Stimulated activated CD4-positive, alpha-beta T cell treated with anti-CD3 and anti-CD28 coated beads, Interleukin-1b, Interleukin-23, amount 100 ng/mL, for 1 hour (primary cell): ENCODE results near the gene SBK1.
"Not testable (repeated sequence)": the region's sequence is repeated elsewhere in the genome, so short reads cannot be mapped to it uniquely, and the experiment has no call there.

Source experiments
- DNase-seq, 2 donors: peaks; one replicate each; pipeline ENCODE4 v3.0.0-alpha.2; 2020; ENCODE audit warnings: low read depth in 2 of 2

Gene SBK1

GRCh38 chr16:28308794-28309584 lies 16.7 kb downstream of the SBK1 start:
- DNase-seq, result no peak

GRCh38 chr16:28309811-28310311 lies 17.5 kb downstream of the SBK1 start:
- DNase-seq, result peak; percentile 59 to 71

DNA sequence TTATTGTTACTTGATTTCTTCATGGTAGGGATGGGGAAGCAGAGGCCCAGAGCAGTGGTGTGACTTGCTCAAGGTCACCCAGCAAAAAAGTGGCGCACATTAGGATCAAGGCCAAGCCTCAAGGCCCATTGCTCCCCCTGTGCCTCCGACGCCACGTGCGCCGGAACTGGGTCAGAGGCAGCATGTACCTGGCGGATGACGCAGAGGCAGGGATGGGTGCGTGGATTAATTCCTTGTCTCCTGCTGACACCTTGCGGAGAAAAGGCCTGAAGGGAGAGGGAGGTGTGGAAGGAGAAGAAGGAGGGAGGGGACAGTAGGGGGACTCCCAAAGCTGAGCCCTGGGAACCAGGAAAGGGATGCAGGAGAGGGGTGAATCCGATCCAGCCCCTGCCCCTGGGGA lies 18.5 kb downstream of the SBK1 start:
- no peak for DNase-seq

- no peak for DNase-seq
These were observed 19.1 kb downstream of the SBK1 start for GRCh38 chr16:28311413-28311812.

GRCh38 chr16:28311913-28312312 lies 19.6 kb downstream of the SBK1 start:
- DNase-seq, result no peak

DNA sequence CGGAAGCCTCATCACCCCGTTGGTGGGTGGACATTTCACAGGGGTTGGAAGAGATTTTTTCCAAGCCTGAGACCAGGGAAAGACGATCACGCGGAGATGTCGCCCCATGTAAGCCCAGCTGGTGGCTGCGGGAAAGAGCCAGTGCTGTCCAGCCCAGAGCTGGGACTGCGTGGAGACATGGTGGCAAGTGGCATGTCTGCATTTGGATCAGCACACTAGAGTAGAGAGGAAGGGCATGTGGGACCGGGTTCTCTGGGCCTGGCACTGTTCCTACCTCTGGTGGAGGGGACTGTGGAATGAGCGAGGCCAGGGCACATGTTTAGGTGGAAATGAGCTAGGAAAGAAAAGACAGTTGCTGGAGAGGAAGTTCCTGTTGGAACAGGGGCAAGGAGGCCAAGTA lies 20.0 kb downstream of the SBK1 start:
- DNase-seq, result no peak

DNA sequence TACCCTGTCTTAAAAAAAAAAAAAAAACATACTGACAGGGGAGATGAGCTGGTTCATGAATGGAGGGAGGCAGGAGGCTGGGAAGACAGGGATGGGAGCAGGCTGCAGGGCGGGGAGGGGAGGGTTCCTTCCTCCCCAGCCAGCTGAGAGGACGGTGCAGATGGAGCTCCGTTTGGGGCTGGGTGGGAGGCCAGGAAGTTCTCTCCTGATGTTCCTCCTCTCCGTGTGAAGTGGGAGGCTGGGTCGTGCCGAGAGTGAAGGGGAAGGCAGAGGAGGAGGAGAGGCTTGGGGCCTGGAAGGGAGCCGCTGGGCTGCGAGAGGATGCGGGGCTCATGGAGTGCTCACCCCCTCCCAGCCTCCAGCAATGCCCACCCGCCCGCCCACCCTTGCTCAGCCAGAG lies 21.3 kb downstream of the SBK1 start:
- no peak for DNase-seq

- DNase-seq, result no peak
These were observed 23.7 kb downstream of the SBK1 start for GRCh38 chr16:28316054-28316453.

DNA sequence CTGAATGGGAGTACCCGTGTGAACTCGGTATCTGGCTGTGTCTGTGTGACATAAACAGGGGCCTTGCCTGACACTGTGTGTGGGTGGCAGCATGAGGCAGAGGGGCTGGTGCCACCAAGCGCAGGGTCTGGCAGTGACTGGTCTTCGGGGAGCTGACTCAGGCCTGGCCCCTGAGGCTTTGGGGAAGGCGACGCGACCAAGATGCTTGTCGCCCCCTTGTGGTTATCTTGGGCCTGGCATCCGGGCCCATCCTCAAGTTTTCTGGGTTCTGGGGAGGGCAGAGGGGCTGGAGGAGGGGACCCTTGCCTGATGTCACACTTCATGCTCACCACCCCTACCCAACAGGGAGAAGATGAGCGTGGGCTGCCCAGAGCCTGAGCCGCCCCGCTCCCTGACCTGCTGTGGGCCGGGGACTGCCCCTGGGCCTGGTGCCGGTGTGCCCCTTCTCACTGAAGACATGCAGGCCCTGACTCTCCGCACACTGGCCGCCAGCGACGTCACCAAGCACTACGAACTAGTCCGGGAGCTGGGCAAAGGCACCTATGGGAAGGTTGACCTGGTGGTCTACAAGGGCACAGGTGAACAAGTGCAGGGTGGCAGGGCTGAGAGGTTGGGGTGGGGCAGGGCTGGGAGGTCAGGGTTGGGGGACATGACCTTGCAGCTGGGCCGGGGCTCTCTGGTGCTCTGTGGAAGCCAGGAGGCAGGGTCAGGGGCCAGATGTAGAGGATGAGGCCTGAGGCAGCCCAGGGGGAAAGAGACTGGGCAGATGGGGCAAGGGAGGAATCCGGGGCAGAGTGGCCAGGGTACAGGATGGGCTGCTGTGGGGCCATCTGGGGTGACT lies 24.9 kb downstream of the SBK1 start:
- DNase-seq, result peak; percentile 48 to 57

DNA sequence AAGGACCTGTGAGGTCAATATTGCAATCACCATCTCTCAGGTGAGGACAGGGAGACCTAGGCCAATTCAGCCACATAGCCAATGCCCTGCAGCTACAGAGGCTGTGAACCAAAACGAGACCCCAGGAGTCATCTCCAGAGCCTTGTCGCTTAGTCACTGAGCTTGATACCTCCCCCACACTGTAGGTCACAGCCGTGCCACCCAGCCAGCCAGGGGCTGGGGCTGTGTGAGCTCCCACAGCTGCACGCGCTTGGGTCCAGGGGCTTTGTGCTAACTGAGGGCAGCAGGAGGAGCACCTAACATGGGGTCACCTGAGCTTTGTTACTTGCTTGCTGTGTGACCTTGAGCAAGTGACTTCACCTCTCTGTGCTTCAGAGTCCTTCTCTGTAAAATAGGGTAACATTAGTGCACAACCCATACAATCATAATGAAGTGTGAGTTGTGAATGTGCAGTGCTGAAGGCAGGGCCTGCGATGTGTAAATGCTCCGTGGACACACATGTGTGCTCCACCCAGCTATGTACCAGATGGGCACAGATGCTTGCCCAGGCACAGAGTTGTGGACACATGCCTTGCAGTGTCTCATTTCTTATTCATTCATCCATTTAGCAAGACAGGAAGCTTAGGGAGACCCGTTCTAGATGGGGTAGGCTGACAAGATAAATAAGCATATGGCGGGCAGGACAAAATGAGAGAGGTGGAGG lies 25.9 kb downstream of the SBK1 start:
- DNase-seq, result no peak

DNA sequence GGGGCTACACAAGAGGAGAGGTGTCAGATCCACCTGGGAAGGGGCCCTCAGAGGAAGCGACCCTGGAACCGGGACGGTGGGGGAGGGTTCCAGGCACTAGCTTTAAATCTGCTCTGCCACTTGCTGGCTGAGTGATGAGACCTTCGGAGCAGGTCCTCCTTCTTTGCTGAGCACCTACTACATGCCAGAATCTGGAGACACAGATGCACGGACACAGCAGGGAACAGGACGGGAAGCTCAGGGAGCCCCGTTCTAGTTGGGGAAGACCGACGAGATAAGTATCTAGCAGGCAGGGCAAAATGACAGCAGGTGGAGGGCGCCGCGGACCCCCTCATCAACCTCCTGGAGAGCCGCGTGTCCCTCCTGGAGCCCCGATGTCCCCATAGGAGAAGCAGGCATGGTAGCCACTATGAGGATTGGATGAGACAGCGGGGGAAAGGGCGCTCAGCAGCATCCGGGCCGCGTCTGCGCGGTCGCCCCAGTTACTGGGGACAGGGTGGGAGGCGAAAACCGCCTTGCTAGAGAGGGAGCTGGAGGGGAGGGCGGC lies 27.2 kb downstream of the SBK1 start:
- no peak for DNase-seq

GRCh38 chr16:28320023-28320561 lies 27.8 kb downstream of the SBK1 start:
- no peak for DNase-seq

DNA sequence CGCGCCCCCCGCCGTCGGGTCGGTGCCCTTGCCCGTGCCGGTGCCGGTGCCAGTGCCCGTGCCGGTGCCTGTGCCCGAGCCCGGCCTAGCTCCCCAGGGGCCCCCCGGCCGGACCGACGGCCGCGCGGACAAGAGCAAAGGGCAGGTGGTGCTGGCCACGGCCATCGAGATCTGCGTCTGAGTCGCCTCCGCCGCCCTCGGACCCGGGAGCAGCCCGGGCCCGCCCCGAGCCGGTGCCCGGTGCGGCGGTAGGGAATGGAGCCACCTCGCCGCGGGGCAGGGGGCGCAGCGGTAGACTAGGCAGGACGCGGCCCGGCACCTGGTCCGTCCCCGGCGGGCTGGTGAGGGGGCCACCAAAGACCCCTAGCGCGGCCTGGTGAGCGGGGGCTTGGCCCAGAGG lies 28.4 kb downstream of the SBK1 start:
- DNase-seq, result no peak

DNA sequence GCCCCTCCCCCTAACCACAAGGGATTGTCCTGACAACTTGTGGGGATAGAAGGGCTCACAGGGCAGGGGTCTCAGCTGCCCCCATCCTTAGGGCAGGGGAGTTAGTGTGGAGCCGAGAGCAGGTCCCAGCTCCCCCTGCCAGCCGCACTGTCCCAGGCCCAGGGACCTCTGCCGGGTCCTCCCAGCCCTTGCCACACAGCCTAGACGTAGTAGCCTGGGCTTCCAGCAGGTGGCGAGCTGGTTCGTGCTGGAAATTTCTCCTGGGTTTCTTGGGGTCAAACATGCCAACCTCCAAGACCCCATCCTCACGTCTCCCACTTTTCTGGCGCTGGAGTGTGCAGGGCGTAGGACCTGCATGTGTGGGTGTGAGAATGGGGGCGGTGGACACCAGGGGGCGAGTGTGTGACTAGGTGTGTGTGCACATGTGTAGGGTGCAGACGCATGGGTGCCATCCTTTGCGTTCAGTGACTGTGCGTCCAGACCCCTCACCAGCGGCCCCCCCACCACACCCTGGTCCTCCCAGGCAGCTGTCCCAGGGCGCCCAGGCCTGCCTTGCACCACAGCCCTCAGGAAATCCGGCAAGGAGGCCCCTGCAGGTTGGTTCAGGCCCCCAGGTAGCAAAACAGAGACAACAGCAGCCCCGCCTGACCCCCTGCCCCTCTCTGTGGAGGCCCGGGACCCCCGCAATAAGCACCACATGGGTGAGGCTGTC lies 29.5 kb downstream of the SBK1 start:
- no peak for DNase-seq

DNA sequence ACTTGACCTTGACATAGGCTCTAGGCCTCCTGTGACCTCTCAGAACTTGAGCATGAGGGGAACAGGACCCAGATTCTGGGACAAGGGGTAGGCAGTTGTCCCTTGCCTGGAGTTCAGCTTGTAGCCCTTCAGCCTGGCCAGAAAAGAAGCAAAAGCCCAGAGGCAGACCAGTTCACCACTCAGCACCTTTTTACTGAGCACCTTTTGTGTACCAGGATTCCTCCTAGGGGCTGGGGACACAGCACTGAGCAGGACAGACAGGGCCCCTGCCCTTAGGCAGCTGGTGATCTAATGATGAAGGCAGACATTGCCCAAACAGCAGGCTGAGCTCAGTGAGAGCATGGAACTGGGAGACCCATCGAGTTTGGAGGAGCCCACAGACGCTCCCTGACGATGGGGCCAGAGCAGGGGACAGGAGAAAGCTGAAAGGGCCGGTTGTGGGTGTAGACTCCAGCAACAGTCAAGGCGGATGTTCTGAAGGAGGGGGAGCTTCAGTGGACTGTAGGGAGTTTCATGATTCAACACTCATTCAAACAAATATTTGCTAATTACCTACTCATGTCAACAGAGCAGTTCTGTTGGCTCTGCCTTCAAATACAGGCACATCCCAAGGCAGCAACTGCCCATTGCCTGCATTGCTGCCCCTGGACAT lies 32.0 kb downstream of the SBK1 start:
- no peak for DNase-seq

GRCh38 chr16:28324887-28325279 lies 32.6 kb downstream of the SBK1 start:
- DNase-seq, result no peak

GRCh38 chr16:28326881-28327610 lies 34.7 kb downstream of the SBK1 start:
- DNase-seq, result peak; percentile 21 to 40

- DNase-seq, result not testable (repeated sequence)
These were observed 37.9 kb downstream of the SBK1 start for GRCh38 chr16:28330232-28330631.

DNA sequence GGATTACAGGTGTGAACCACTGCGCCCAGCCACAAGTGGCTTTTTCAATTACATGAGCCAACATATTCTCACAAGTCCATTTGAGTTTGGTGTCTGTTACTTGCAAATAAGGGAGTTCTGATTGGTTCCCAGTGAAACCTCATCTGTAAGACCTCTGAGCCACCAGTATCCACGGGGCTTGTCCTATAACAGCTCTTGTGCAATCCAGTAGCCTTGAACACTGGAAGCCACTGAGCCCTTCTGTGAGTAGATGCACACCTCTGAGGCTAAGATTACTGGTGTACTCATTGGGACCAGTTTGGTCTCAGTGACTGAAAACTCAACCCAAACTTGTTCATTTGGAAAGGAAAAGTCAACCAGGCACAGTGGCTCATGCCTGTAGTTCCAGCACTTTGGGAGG lies 38.7 kb downstream of the SBK1 start:
- DNase-seq, result not testable (repeated sequence)

DNA sequence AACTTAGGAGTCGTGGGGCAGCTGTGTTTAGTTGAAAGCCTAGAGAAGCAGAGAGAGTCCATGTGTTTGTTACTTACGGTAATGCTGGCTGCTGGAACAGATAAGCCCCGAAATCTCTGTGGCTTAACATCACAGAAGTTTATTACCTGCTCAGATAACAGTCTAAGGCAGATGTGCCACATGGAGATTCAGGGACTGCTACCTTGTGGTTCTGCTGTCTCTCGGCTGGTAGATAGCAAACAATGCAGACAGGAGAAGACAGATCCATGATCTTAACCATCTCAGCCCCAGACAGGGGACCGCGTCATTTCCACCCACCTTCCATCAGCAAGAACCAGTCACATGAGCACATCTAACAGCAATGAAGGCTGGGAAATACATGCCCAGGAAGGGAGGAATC lies 40.3 kb downstream of the SBK1 start:
- not testable (repeated sequence) for DNase-seq
